ENCODE results near the gene TCF4.

DNA sequence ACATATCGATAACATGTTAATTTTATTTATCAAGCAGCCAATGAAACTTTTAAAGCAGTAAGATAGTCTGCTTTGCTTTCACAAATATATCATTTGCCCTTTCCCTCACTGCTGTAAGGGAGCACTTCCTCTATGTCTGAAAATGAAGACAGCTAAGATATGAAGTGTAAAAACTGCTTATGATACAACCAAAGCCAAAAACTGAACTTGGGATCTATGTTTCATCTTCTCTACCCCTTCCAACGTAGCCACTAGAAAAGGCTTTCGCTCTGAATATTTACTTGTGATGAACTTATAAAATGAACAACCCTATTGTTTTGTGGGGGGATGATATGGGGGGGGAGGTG lies 140.3 kb downstream of the TCF4 start:
- TF ChIP-seq, protein P1, sequence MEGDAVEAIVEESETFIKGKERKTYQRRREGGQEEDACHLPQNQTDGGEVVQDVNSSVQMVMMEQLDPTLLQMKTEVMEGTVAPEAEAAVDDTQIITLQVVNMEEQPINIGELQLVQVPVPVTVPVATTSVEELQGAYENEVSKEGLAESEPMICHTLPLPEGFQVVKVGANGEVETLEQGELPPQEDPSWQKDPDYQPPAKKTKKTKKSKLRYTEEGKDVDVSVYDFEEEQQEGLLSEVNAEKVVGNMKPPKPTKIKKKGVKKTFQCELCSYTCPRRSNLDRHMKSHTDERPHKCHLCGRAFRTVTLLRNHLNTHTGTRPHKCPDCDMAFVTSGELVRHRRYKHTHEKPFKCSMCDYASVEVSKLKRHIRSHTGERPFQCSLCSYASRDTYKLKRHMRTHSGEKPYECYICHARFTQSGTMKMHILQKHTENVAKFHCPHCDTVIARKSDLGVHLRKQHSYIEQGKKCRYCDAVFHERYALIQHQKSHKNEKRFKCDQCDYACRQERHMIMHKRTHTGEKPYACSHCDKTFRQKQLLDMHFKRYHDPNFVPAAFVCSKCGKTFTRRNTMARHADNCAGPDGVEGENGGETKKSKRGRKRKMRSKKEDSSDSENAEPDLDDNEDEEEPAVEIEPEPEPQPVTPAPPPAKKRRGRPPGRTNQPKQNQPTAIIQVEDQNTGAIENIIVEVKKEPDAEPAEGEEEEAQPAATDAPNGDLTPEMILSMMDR (IDR thresholded peaks at IDR 0.05) = no peak
- TF ChIP-seq POLR2A (IDR thresholded peaks at IDR 0.05; ENCODE audit: low read depth) = no peak
